A673 (cell line): ENCODE results near the gene WEE2. TPM values are rescaled to one million over a fixed set of nuclear protein-coding genes. Genes with fewer than 3 reads are reported as not detected.

ENCODE experiments used
- BruUV-seq: library from RNA; stranded (reverse); fragments of 400-500 nt; replicated peaks from 2 replicates; lab custom pipeline; 2021; lab: Mats Ljungman, UMichigan
- CTCF ChIA-PET: fragments of 300-600 bp; sonication (Branson Sonifier 250); formaldehyde crosslinking; loops from one replicate; lab custom pipeline; 2022; ENCODE audit warnings: antibody characterized with exemption; lab: Charles Lee
- POLR2A ChIA-PET: fragments of 300-600 bp; sonication (Branson Sonifier 250); formaldehyde crosslinking; loops from one replicate; lab custom pipeline; 2022; ENCODE audit warnings: antibody characterized with exemption; ENCODE audit not compliant: low non-redundant PET; lab: Charles Lee
- DNase-seq: peaks from one replicate; pipeline ENCODE4 v3.0.0-alpha.2; 2015; ENCODE audit warnings: low spot score
- H3K27ac ChIP-seq: fragments of 200-600 bp; sonication (generic); 2 replicates; pipeline ENCODE4 v1.5.1; 2016; ENCODE audit warnings: mixed run types, low read depth, mild to moderate bottlenecking, mixed read lengths, antibody characterized with exemption, low read length; ENCODE audit not compliant: poor library complexity, severe bottlenecking
- H3K27me3 ChIP-seq: fragments of 200-600 bp; sonication (generic); replicated peaks from 2 replicates; pipeline ENCODE4 v1.6.1; 2017; ENCODE audit warnings: mixed run types, low read depth, mild to moderate bottlenecking, mixed read lengths, antibody characterized with exemption, low read length; ENCODE audit not compliant: insufficient read depth, poor library complexity
- H3K36me3 ChIP-seq: fragments of 200-600 bp; sonication (generic); 2 replicates; pipeline ENCODE4 v1.6.1; 2016; ENCODE audit warnings: mixed run types, mild to moderate bottlenecking, mixed read lengths, antibody characterized with exemption, low read length; ENCODE audit not compliant: insufficient read depth, poor library complexity, severe bottlenecking
- H3K4me1 ChIP-seq: fragments of 200-600 bp; sonication (generic); 2 replicates; pipeline ENCODE4 v1.6.1; 2017; ENCODE audit warnings: mixed run types, mild to moderate bottlenecking, mixed read lengths, antibody characterized with exemption, low read length; ENCODE audit not compliant: insufficient read depth, poor library complexity, severe bottlenecking
- H3K4me3 ChIP-seq: fragments of 200-600 bp; sonication (generic); 2 replicates; pipeline ENCODE4 v1.5.1; 2016; ENCODE audit warnings: low read depth, mixed run types, mild to moderate bottlenecking, mixed read lengths, low read length; ENCODE audit not compliant: poor library complexity, severe bottlenecking
- H3K9me3 ChIP-seq: fragments of 200-600 bp; sonication (generic); 2 replicates; pipeline ENCODE4 v1.6.1; 2016; ENCODE audit warnings: mixed run types, low read depth, mild to moderate bottlenecking, mixed read lengths, antibody characterized with exemption, low read length; ENCODE audit not compliant: poor library complexity, severe bottlenecking
- EZH2 ChIP-seq: fragments of 200-600 bp; sonication (generic); IDR thresholded peaks from 2 replicates; pipeline ENCODE4 v1.6.1; 2017; ENCODE audit warnings: borderline replicate concordance, low read depth, mild to moderate bottlenecking, mixed read lengths, antibody characterized with exemption, low read length; ENCODE audit not compliant: poor library complexity, severe bottlenecking
- intact Hi-C: fragments of 100-400 bp; cut with micrococcal nuclease; formaldehyde crosslinking; loops from one replicate; pipeline ENCODE4 v1.10.0; 2022; ENCODE audit not compliant: unreplicated experiment
- total RNA-seq: library from RNA; stranded (reverse); gene quantifications from 2 replicates; pipeline ENCODE4 v1.2.3, GENCODE V29; 2021
- TF ChIP-seq, protein P1 (sequence below): fragments of 300-800, 200-600 bp; sonication (generic); conservative IDR thresholded peaks from 2 replicates; pipeline ENCODE4 v1.5.1; 2017; ENCODE audit warnings: low read depth, mild to moderate bottlenecking, antibody characterized with exemption, low read length, moderate library complexity, mixed read lengths

The WEE2 gene
- total RNA-seq, 1 experiment from 2014 or later: 0.09 TPM

DNA sequence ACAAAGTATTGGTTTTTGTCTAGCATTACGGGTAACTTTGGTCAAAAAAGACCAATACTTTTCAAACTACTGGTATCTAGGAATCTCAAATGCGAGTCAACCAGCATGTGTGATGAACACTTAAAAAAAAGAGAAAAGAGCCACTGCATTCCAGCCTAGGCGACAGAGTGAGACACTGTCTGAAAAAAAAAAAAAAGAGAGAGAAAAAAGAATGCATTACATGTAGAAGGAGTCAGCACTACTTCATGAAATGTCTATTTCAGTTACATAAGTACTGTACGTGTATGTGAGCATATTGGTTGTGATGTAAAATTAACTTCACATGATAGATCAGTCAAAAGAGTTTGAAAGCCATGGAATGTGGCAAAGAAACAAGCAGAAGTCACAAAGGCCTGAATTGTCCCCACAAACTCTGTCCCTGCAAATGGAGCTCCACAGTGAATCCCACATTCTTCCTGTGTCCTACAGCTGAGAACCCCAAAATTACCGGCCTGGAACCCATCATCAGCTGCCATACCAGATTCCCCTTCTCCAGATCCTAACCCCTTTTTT, 7.8 kb upstream of the WEE2 start:
- TF ChIP-seq, protein P1, sequence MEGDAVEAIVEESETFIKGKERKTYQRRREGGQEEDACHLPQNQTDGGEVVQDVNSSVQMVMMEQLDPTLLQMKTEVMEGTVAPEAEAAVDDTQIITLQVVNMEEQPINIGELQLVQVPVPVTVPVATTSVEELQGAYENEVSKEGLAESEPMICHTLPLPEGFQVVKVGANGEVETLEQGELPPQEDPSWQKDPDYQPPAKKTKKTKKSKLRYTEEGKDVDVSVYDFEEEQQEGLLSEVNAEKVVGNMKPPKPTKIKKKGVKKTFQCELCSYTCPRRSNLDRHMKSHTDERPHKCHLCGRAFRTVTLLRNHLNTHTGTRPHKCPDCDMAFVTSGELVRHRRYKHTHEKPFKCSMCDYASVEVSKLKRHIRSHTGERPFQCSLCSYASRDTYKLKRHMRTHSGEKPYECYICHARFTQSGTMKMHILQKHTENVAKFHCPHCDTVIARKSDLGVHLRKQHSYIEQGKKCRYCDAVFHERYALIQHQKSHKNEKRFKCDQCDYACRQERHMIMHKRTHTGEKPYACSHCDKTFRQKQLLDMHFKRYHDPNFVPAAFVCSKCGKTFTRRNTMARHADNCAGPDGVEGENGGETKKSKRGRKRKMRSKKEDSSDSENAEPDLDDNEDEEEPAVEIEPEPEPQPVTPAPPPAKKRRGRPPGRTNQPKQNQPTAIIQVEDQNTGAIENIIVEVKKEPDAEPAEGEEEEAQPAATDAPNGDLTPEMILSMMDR: no peak
- no peak for TF ChIP-seq EZH2
- intact Hi-C loops: loop anchor here (5.0 kb wide), 1 partner anchor 37 kb away; the partner anchor contains the start of gene SSBP1
- no peak overlapping the region for H3K27ac ChIP-seq
- no peaks in the 10 kb centered on the region for H3K9me3 ChIP-seq
- BruUV-seq: TSS peak; percentile 36
- H3K4me3 ChIP-seq: no peak overlapping the region
- H3K36me3 ChIP-seq: no peaks in the 10 kb centered on the region
- ChIA-PET CTCF (no interaction called here), POLR2A (no interaction called here)
- no peak for DNase-seq
- peaks cover 6% of the 10 kb centered on the region for H3K4me1 ChIP-seq
- H3K27me3 ChIP-seq: no peaks in the 10 kb centered on the region

DNA sequence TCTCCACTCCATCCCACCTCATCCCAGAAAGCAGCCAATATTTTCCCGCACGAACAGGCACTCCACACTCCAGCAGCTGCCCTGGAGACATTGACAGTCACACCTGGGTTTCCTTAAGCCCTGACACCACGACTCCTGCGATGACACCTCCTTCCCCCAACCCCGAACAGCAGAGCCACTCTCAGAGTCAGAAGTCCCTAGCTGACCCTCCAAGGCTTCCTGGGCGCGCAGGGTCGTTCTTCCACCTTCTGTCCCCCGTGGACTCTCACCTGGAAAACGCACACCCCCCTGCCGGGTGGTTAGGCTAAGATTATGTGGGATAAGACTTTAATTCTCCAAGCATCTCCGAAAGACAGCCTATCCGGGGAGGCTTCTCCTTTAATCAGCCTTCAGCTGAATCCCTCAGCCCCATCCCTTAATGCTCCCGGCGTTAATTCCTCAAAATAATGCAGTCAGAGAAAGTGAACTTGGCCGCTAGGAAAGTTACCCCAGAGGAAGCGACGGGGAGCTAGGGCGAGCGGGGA, 7.2 kb upstream of the WEE2 start:
- Histone ChIP-seq H3K27me3 (no peaks in the 10 kb centered on the region), H3K36me3 (no peaks in the 10 kb centered on the region), H3K9me3 (no peaks in the 10 kb centered on the region), H3K4me1 (peaks cover 6% of the 10 kb centered on the region), H3K27ac (no peak overlapping the region), H3K4me3 (peak overlapping the region; percentile 87)
- POLR2A ChIA-PET: no interaction called here
- no TSS peak for BruUV-seq
- TF ChIP-seq EZH2: no peak
- TF ChIP-seq, protein P1: no peak
- CTCF ChIA-PET: no interaction called here
- no peak for DNase-seq
- intact Hi-C loops: loop anchor here (5.0 kb wide), 1 partner anchor 36 kb away; the partner anchor contains the start of gene SSBP1

DNA sequence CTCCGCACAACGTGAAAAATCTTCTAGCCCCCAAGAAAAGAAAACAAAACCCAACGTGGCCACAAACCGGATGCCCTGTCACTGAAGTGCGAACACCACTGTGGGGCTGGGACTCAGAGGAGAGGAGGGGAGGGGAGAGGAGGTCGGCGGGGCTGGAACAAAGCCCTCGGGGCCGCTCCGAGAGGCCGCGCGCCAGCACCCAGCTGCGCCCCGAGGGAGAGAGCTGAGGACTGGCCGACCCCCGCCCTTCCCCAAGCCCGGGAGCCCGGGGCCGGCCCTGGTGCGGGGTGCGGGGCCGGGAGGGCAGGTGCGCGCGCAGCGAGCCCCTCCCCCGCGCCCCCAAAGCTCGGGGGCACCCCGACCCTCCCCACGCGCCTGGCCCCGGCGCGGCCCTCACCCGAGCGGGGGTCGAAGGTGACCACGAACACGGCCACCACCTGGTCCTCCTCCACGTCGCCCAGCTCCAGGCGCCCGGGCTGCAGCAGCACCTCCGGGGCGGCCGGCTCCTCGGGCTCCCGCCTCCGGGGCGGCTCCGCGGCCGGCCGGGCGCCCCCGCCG, 6.6 kb upstream of the WEE2 start:
- intact Hi-C loops: loop anchor here (5.0 kb wide), 1 partner anchor 36 kb away; the partner anchor contains the start of gene SSBP1
- peak overlapping the region; percentile 61 for H3K27ac ChIP-seq
- H3K4me3 ChIP-seq: peak overlapping the region; percentile 87
- H3K27me3 ChIP-seq: no peaks in the 10 kb centered on the region
- no peak for TF ChIP-seq EZH2
- TF ChIP-seq, protein P1: no peak
- H3K4me1 ChIP-seq: peaks cover 6% of the 10 kb centered on the region
- CTCF ChIA-PET: no interaction called here
- no peaks in the 10 kb centered on the region for H3K36me3 ChIP-seq
- POLR2A ChIA-PET: no interaction called here
- H3K9me3 ChIP-seq: no peaks in the 10 kb centered on the region
- no TSS peak for BruUV-seq
- DNase-seq: peak; percentile 57
